H1 (cell line): ENCODE measurements around the gene LHFPL6. TPM values are rescaled to one million over a fixed set of nuclear protein-coding genes. Genes with fewer than 3 reads are reported as not detected.

ENCODE experiments used
- CTCF ChIA-PET: fragments of 300-600 bp; sonication (Branson Sonifier 250); formaldehyde crosslinking; loops from one replicate; lab custom pipeline; 2021; ENCODE audit not compliant: partially characterized antibody; lab: Charles Lee
- POLR2A ChIA-PET: fragments of 300-600 bp; sonication (Branson Sonifier 250); formaldehyde crosslinking; loops from one replicate; lab custom pipeline; 2021; ENCODE audit warnings: inconsistent platforms; ENCODE audit not compliant: partially characterized antibody; lab: Charles Lee
- DNase-seq, 2 experiments: peaks; one replicate each; pipeline versions ENCODE4 v3.0.0 to v3.0.0-alpha.2; 2010 to 2022; ENCODE audit warnings: low spot score in 2 of 2, low read depth in 1 of 2, mixed read lengths in 1 of 2
- FAIRE-seq: peaks from 2 replicates; lab custom pipeline; 2011; peaks lifted over from hg19 to GRCh38; lab: Jason Lieb, UNC
- H2AFZ ChIP-seq: 2 replicates; pipeline ENCODE4 v1.8.1; 2012; ENCODE audit warnings: low read length, inconsistent platforms
- H2AK5ac ChIP-seq: 2 replicates; pipeline ENCODE4 v1.6.1; 2013; ENCODE audit warnings: low read depth, low read length
- H2BK120ac ChIP-seq: replicated peaks from 2 replicates; pipeline ENCODE3; 2013; ENCODE audit warnings: low read depth, low read length, inconsistent platforms
- H2BK12ac ChIP-seq: 2 replicates; pipeline ENCODE4 v1.6.1; 2013; ENCODE audit warnings: low read depth, low read length
- H2BK15ac ChIP-seq: 2 replicates; pipeline ENCODE4 v1.6.1; 2013; ENCODE audit warnings: low read length
- H2BK20ac ChIP-seq: 2 replicates; pipeline ENCODE4 v1.6.1; 2013; ENCODE audit warnings: low read length
- H2BK5ac ChIP-seq: 2 replicates; pipeline ENCODE4 v1.6.1; 2013; ENCODE audit warnings: low read depth, low read length
- H3K14ac ChIP-seq: 2 replicates; pipeline ENCODE4 v1.6.1; 2013; ENCODE audit warnings: inconsistent platforms; ENCODE audit not compliant: insufficient read length
- H3K18ac ChIP-seq: 2 replicates; pipeline ENCODE4 v1.6.1; 2013; ENCODE audit warnings: low read length; ENCODE audit errors: extremely low read depth
- H3K23ac ChIP-seq: 2 replicates; pipeline ENCODE4 v1.6.1; 2013; ENCODE audit warnings: inconsistent platforms; ENCODE audit not compliant: insufficient read length
- H3K23me2 ChIP-seq: 2 replicates; pipeline ENCODE4 v1.6.1; 2013; ENCODE audit warnings: low read depth, low read length
- H3K27ac ChIP-seq: 2 replicates; pipeline ENCODE4 v1.6.1; 2011; ENCODE audit warnings: low read depth, low read length, inconsistent platforms
- H3K27me3 ChIP-seq, 4 experiments: replicated peaks in 1 of 4; 1 replicate in 1 of 4; 2 replicates in 3 of 4; pipeline versions ENCODE4 v1.6.1 to v1.8.1; 2011 to 2013; ENCODE audit warnings: low read length in 3 of 4, mild to moderate bottlenecking in 3 of 4, inconsistent platforms in 2 of 4, mixed read lengths in 2 of 4, moderate library complexity in 1 of 4; ENCODE audit not compliant: control insufficient read depth in 3 of 4, insufficient read depth in 3 of 4; ENCODE audit errors: extremely low read depth in 1 of 4
- H3K36me3 ChIP-seq, 4 experiments: 2 replicates each; pipeline versions ENCODE4 v1.6.1 to v1.8.1; 2011 to 2013; ENCODE audit warnings: mild to moderate bottlenecking in 4 of 4, low read length in 3 of 4, moderate library complexity in 2 of 4, control low read depth in 1 of 4, inconsistent platforms in 1 of 4; ENCODE audit not compliant: insufficient read depth in 4 of 4, control insufficient read depth in 2 of 4
- H3K4ac ChIP-seq: replicated peaks from 2 replicates; pipeline ENCODE3; 2013; ENCODE audit warnings: low read length, low read depth, mixed read lengths, inconsistent platforms; ENCODE audit not compliant: insufficient read length
- H3K4me1 ChIP-seq, 4 experiments: replicated peaks in 1 of 4; 1 replicate in 1 of 4; 2 replicates in 3 of 4; pipeline versions ENCODE4 v1.6.1 to v1.8.1; 2011 to 2013; ENCODE audit warnings: low read length in 3 of 4, inconsistent platforms in 2 of 4, mixed read lengths in 1 of 4; ENCODE audit not compliant: insufficient read depth in 4 of 4, control insufficient read depth in 3 of 4
- H3K4me2 ChIP-seq, 2 experiments: 2 replicates each; pipeline versions ENCODE4 v1.6.1 to v1.8.1; 2011 to 2013; ENCODE audit warnings: low read depth in 2 of 2, low read length in 2 of 2, control low read depth in 1 of 2, inconsistent platforms in 1 of 2, mild to moderate bottlenecking in 1 of 2; ENCODE audit not compliant: insufficient read depth in 1 of 2
- H3K4me3 ChIP-seq, 4 experiments: fragments of 200-600, 300-600 bp in 1 of 4; sonication (generic), shearing (Covaris generic), sonication (Bioruptor Twin) in 1 of 4; 2 replicates each; pipeline versions ENCODE4 v1.5.1 to v1.8.1; 2011 to 2016; ENCODE audit warnings: low read length in 4 of 4, low read depth in 3 of 4, control low read depth in 2 of 4, inconsistent platforms in 2 of 4, mild to moderate bottlenecking in 2 of 4, mixed read lengths in 1 of 4, moderate library complexity in 1 of 4; ENCODE audit not compliant: insufficient read depth in 2 of 4; ENCODE audit errors: extremely low read depth in 1 of 4
- H3K56ac ChIP-seq: replicated peaks from 2 replicates; pipeline ENCODE3; 2013; ENCODE audit warnings: low read depth, mild to moderate bottlenecking, mixed read lengths, low read length, inconsistent platforms; ENCODE audit not compliant: insufficient read length
- H3K79me1 ChIP-seq: 2 replicates; pipeline ENCODE4 v1.6.1; 2013; ENCODE audit warnings: low read depth, low read length, control low read depth
- H3K79me2 ChIP-seq, 2 experiments: 2 replicates each; pipeline versions ENCODE4 v1.6.1 to v1.8.1; 2012 to 2013; ENCODE audit warnings: low read length in 2 of 2, mild to moderate bottlenecking in 2 of 2, inconsistent platforms in 1 of 2; ENCODE audit not compliant: insufficient read depth in 2 of 2, control insufficient read depth in 1 of 2
- H3K9ac ChIP-seq, 4 experiments: replicated peaks in 1 of 4; 1 replicate in 1 of 4; 2 replicates in 3 of 4; pipeline versions ENCODE4 v1.6.1 to v1.8.1; 2011 to 2013; ENCODE audit warnings: low read depth in 3 of 4, low read length in 3 of 4, control low read depth in 2 of 4, mild to moderate bottlenecking in 2 of 4, moderate library complexity in 2 of 4, inconsistent platforms in 1 of 4; ENCODE audit errors: extremely low read depth in 1 of 4
- H3K9me3 ChIP-seq, 2 experiments: 2 replicates each; pipeline versions ENCODE4 v1.6.1 to v1.8.1; 2012 to 2013; ENCODE audit warnings: mild to moderate bottlenecking in 2 of 2, moderate library complexity in 2 of 2, control low read depth in 1 of 2, inconsistent platforms in 1 of 2, low read depth in 1 of 2, low read length in 1 of 2, mixed read lengths in 1 of 2; ENCODE audit not compliant: insufficient read depth in 2 of 2
- H4K20me1 ChIP-seq, 2 experiments: replicated peaks in 1 of 2; 2 replicates each; pipeline versions ENCODE3 to v1.8.1; 2011 to 2013; ENCODE audit warnings: inconsistent platforms in 2 of 2, low read length in 2 of 2, mild to moderate bottlenecking in 1 of 2; ENCODE audit not compliant: insufficient read depth in 2 of 2, control insufficient read depth in 1 of 2
- H4K5ac ChIP-seq: 2 replicates; pipeline ENCODE4 v1.6.1; 2013; ENCODE audit warnings: low read length, low read depth, mixed read lengths, inconsistent platforms; ENCODE audit not compliant: insufficient read length
- H4K8ac ChIP-seq: 2 replicates; pipeline ENCODE4 v1.8.0; 2013; ENCODE audit warnings: mild to moderate bottlenecking, moderate library complexity, low read length, inconsistent platforms; ENCODE audit not compliant: insufficient read depth; ENCODE audit errors: extremely low read depth
- H4K91ac ChIP-seq: replicated peaks from 2 replicates; pipeline ENCODE3; 2013; ENCODE audit warnings: low read length, mixed read lengths, inconsistent platforms; ENCODE audit not compliant: insufficient read length
- POLR2A ChIP-seq, 2 experiments: IDR thresholded peaks; 1 replicate in 1 of 2; 2 replicates in 1 of 2; pipeline ENCODE4 v1.6.1; 2011; ENCODE audit warnings: low read depth in 2 of 2, low read length in 2 of 2, mild to moderate bottlenecking in 2 of 2; ENCODE audit errors: control extremely low read depth in 1 of 2
- SRF ChIP-seq: IDR thresholded peaks from 2 replicates; pipeline ENCODE4 v1.6.1; 2011; ENCODE audit warnings: mild to moderate bottlenecking, low read depth, low read length, moderate library complexity
- TAF7 ChIP-seq: optimal IDR thresholded peaks from 2 replicates; pipeline ENCODE3; 2011; ENCODE audit warnings: low read depth, mild to moderate bottlenecking, inconsistent platforms, low read length, moderate library complexity, borderline replicate concordance
- polyA plus RNA-seq, 7 experiments: library from polyadenylated mRNA; depleted of rRNA in 3 of 7; stranded (reverse) in 5 of 7; unstranded in 2 of 7; fragments of >200 nt in 5 of 7; fragments of 200-250 nt in 2 of 7; gene quantifications; 1 replicate in 5 of 7; 2 replicates in 1 of 7; 4 replicates in 1 of 7; pipeline versions ENCODE4 v1.2.1 to v1.2.3, GENCODE V29; 2011 to 2013; ENCODE audit warnings: missing spikeins in 2 of 7, mixed read lengths in 2 of 7
- total RNA-seq: library from RNA; stranded (reverse); fragmentation: NEBNext Ultra II Directional; extraction: Animal tissue kit (Norgen Biotek cat#: 25700); gene quantifications from 2 replicates; pipeline ENCODE4 v1.2.1, GENCODE V29; 2021

LHFPL6 gene
- total and polyA plus RNA-seq, 2 of the 8 experiments (the other 6 are each of a cell fraction or from before 2014, with no cell fraction given) = 7.6 to 17.0 TPM

DNA sequence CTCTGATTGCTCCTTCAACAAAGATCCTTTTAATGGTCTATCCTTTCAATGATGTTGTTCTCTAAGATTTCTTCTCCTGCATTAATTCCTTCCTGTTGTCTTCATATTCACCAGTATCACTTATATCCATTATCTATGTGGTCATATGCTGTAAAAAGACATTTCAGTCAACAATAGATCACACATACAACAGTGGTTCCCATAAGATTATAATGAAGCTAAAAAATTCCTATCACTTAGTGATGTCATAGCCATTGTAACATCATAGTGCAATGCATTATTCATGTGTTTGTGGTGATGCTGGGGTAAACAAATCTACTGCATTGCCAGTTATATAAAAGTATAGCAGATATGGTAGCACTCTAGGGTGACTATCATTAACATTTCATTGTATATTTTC, 266.1 kb downstream of the LHFPL6 start:
- POLR2A ChIA-PET = no interaction called here
- no peak overlapping the region for H3K9ac ChIP-seq

More for the DNA sequence above, 266.1 kb downstream of the LHFPL6 start:
- H3K23ac ChIP-seq = no peak overlapping the region
- FAIRE-seq (no peak), DNase-seq (no peak)
- H2AFZ ChIP-seq = no peak overlapping the region
- H3K79me2 ChIP-seq = no peaks in the 10 kb centered on the region
- no peaks in the 10 kb centered on the region; the same call in 1 of the 2 replicates for H3K23me2 ChIP-seq
- H3K4me1 ChIP-seq = no peaks in the 10 kb centered on the region
- TF ChIP-seq POLR2A (IDR thresholded peaks at IDR 0.05; ENCODE audit: control extremely low read depth in 1 of 2, low read depth in 2 of 2, low read length in 2 of 2) = no peak
- no peak for TF ChIP-seq SRF
- TF ChIP-seq TAF7 = no peak
- no peak overlapping the region for H3K27ac ChIP-seq
- no peak overlapping the region for H2BK15ac ChIP-seq
- no peak overlapping the region for H3K14ac ChIP-seq
- H4K91ac ChIP-seq = no peak overlapping the region
- no peaks in the 10 kb centered on the region for H4K20me1 ChIP-seq
- H2BK120ac ChIP-seq = no peak overlapping the region
- H3K56ac ChIP-seq = no peak overlapping the region
- no peaks in the 10 kb centered on the region for H3K27me3 ChIP-seq
- no peak overlapping the region for H2BK5ac ChIP-seq
- no peak overlapping the region for H4K8ac ChIP-seq
- no peak overlapping the region for H2BK20ac ChIP-seq
- no peaks in the 10 kb centered on the region for H3K9me3 ChIP-seq
- CTCF ChIA-PET = interaction anchor here (0.5 to 1.1 kb wide), 2 partner anchors 51 to 359 kb away, joined by 3 read pairs; no protein-coding TSS in a partner anchor
- H3K79me1 ChIP-seq = no peaks in the 10 kb centered on the region
- H3K4ac ChIP-seq = no peak overlapping the region
- H2AK5ac ChIP-seq = no peak overlapping the region
- no peaks in the 10 kb centered on the region for H3K36me3 ChIP-seq
- no peak overlapping the region for H3K4me2 ChIP-seq
- no peak overlapping the region for H4K5ac ChIP-seq
- no peak overlapping the region for H3K4me3 ChIP-seq
- H3K18ac ChIP-seq = no peak overlapping the region
- H2BK12ac ChIP-seq = no peak overlapping the region
